Smooth muscle cell of the pulmonary artery (primary cell): Measurements from ENCODE around the gene RIMBP3C. TPM values are rescaled to one million over a fixed set of nuclear protein-coding genes. Genes with fewer than 3 reads are reported as not detected.

Experiments used
- total RNA-seq: library from RNA; depleted of rRNA; stranded (reverse); fragments of >200 nt; gene quantifications from 2 replicates; pipeline ENCODE4 v1.2.3, GENCODE V29; 2014

Gene RIMBP3C
- 0.20 TPM in 1 of 2 replicates, not detected in the other for total RNA-seq

GRCh38 chr22:21551361-21551760 is at the start of gene RIMBP3C:
TSS of gene RIMBP3C (minus strand) at chr22:21551461. CDS start at chr22:21550976, 485 bp downstream.

GRCh38 chr22:21567456-21568346 is 16.4 kb upstream of the RIMBP3C start, which contains the start of gene UBE2L3:
TSS of gene UBE2L3 (plus strand) at chr22:21567714. CDS start at chr22:21567745, 31 bp downstream.

Other genes starting within 250 kb of the RIMBP3C start
- gene RIMBP3B, start 167.7 kb downstream of the RIMBP3C start, total RNA-seq = 0.20 and 0.23 TPM in 2 replicates
- gene HIC2, start 134.1 kb downstream of the RIMBP3C start, total RNA-seq = 3.3 and 3.8 TPM in 2 replicates
- gene TMEM191C, start 84.1 kb downstream of the RIMBP3C start, total RNA-seq = 0.36 and 1.1 TPM in 2 replicates
- gene UBE2L3, start 16.3 kb upstream of the RIMBP3C start, total RNA-seq = 22.9 and 24.6 TPM in 2 replicates
- gene YDJC, start 78.6 kb upstream of the RIMBP3C start, total RNA-seq = 8.5 and 12.9 TPM in 2 replicates
- 0.20 and 0.26 TPM in 2 replicates for gene CCDC116, start 81.3 kb upstream of the RIMBP3C start, total RNA-seq
- gene SDF2L1, start 90.8 kb upstream of the RIMBP3C start, total RNA-seq = 20.9 and 22.8 TPM in 2 replicates
- 20.3 and 24.8 TPM in 2 replicates for gene PPIL2, start 114.6 kb upstream of the RIMBP3C start, total RNA-seq
- 1.2 and 1.6 TPM in 2 replicates for gene YPEL1, start 184.3 kb upstream of the RIMBP3C start, total RNA-seq